Endothelial cell of umbilical vein (primary cell): Measurements from ENCODE around the gene NPAS1. TPM values are rescaled to one million over a fixed set of nuclear protein-coding genes. Genes with fewer than 3 reads are reported as not detected.

Experiments
- BruUV-seq: library from RNA; stranded (reverse); fragments of 400-500 nt; replicated peaks from 2 replicates; lab custom pipeline; 2021; lab: Mats Ljungman, UMichigan
- CTCF ChIA-PET: fragments of 300-600, 350-600 bp; sonication (Branson Sonifier 250); formaldehyde crosslinking; loops from one replicate; lab custom pipeline; 2021; ENCODE audit warnings: antibody characterized with exemption, inconsistent platforms; lab: Charles Lee
- POLR2A ChIA-PET: fragments of 300-600, 350-600 bp; sonication (Branson Sonifier 250); formaldehyde crosslinking; loops from one replicate; lab custom pipeline; 2021; ENCODE audit warnings: antibody characterized with exemption, inconsistent platforms; lab: Charles Lee
- DNase-seq: peaks from one replicate; pipeline ENCODE4 v3.0.0-alpha.2; 2011; ENCODE audit warnings: low read depth, low spot score
- FAIRE-seq: peaks from 2 replicates; lab custom pipeline; 2011; peaks lifted over from hg19 to GRCh38; lab: Jason Lieb, UNC
- H2AFZ ChIP-seq: 2 replicates; pipeline ENCODE4 v1.6.0; 2012; ENCODE audit warnings: low read depth, low read length, control low read depth, inconsistent platforms
- H3K27ac ChIP-seq: 2 replicates; pipeline ENCODE4 v1.5.1; 2011; ENCODE audit warnings: low read depth, mild to moderate bottlenecking, control low read depth, low read length, moderate library complexity; ENCODE audit not compliant: insufficient read depth
- H3K27me3 ChIP-seq, 2 experiments: 2 replicates each; pipeline versions ENCODE4 v1.6.0 to v1.6.1; 2011; ENCODE audit warnings: low read length in 2 of 2, mixed read lengths in 1 of 2; ENCODE audit not compliant: control insufficient read depth in 2 of 2, insufficient read depth in 2 of 2
- H3K36me3 ChIP-seq, 2 experiments: 2 replicates in 1 of 2; 3 replicates in 1 of 2; pipeline ENCODE4 v1.5.1; 2011; ENCODE audit warnings: low read length in 2 of 2, mild to moderate bottlenecking in 1 of 2, moderate library complexity in 1 of 2; ENCODE audit not compliant: control insufficient read depth in 2 of 2, insufficient read depth in 2 of 2; ENCODE audit errors: extremely low read depth in 1 of 2
- H3K4me1 ChIP-seq: 3 replicates; pipeline ENCODE4 v1.5.1; 2011; ENCODE audit warnings: mild to moderate bottlenecking, low read length; ENCODE audit not compliant: control insufficient read depth, insufficient read depth; ENCODE audit errors: extremely low read depth
- H3K4me2 ChIP-seq: 2 replicates; pipeline ENCODE4 v1.6.1; 2011; ENCODE audit warnings: low read length, control low read depth, mixed read lengths; ENCODE audit not compliant: insufficient read depth
- H3K4me3 ChIP-seq, 3 experiments: fragments of 200-600 bp in 1 of 3; sonication (generic), shearing (Covaris generic) in 1 of 3; replicated peaks in 1 of 3; 2 replicates each; pipeline ENCODE4 v1.5.1; 2011 to 2016; ENCODE audit warnings: control low read depth in 3 of 3, low read length in 3 of 3, mild to moderate bottlenecking in 2 of 3, inconsistent platforms in 1 of 3, low read depth in 1 of 3, moderate library complexity in 1 of 3; ENCODE audit not compliant: insufficient read depth in 1 of 3
- H3K79me2 ChIP-seq: 2 replicates; pipeline ENCODE4 v1.6.0; 2012; ENCODE audit warnings: low read length, inconsistent platforms; ENCODE audit not compliant: control insufficient read depth, insufficient read depth
- H3K9ac ChIP-seq: replicated peaks from 2 replicates; pipeline ENCODE3; 2011; ENCODE audit warnings: low read length, control low read depth; ENCODE audit not compliant: insufficient read depth; ENCODE audit errors: extremely low read depth
- H3K9me1 ChIP-seq: replicated peaks from 3 replicates; pipeline ENCODE4 v1.6.0; 2011; ENCODE audit warnings: mild to moderate bottlenecking, low read length; ENCODE audit not compliant: control insufficient read depth, insufficient read depth; ENCODE audit errors: extremely low read depth
- H3K9me3 ChIP-seq: replicated peaks from 2 replicates; pipeline ENCODE4 v1.5.1; 2012; ENCODE audit warnings: low read length, inconsistent platforms; ENCODE audit not compliant: control insufficient read depth, insufficient read depth
- H4K20me1 ChIP-seq: replicated peaks from 2 replicates; pipeline ENCODE3; 2011; ENCODE audit warnings: mild to moderate bottlenecking, low read length; ENCODE audit not compliant: control insufficient read depth, insufficient read depth; ENCODE audit errors: extremely low read depth
- EZH2 ChIP-seq: IDR thresholded peaks from 2 replicates; pipeline ENCODE4 v1.6.1; 2012; ENCODE audit warnings: borderline replicate concordance, low read depth, mild to moderate bottlenecking, moderate library complexity, low read length, inconsistent platforms; ENCODE audit not compliant: severe bottlenecking
- FOS ChIP-seq: IDR thresholded peaks from 2 replicates; pipeline ENCODE4 v1.6.1; 2011; ENCODE audit warnings: mild to moderate bottlenecking, low read length, moderate library complexity, borderline replicate concordance; ENCODE audit not compliant: insufficient read depth
- GATA2 ChIP-seq: IDR thresholded peaks from 2 replicates; pipeline ENCODE4 v1.7.0; 2011; ENCODE audit warnings: low read depth, mild to moderate bottlenecking, moderate library complexity, mixed read lengths, low read length; ENCODE audit not compliant: insufficient read length, insufficient read depth
- JUN ChIP-seq: IDR thresholded peaks from 2 replicates; pipeline ENCODE4 v1.6.1; 2011; ENCODE audit warnings: borderline replicate concordance, low read depth; ENCODE audit not compliant: insufficient read length, insufficient read depth
- MYC ChIP-seq: IDR thresholded peaks from one replicate; pipeline ENCODE4 v1.6.1; 2011; ENCODE audit warnings: mild to moderate bottlenecking, low read depth, low read length
- POLR2A ChIP-seq: IDR thresholded peaks from 2 replicates; pipeline ENCODE4 v1.6.1; 2012; ENCODE audit warnings: low read depth, mild to moderate bottlenecking, control low read depth, low read length
- POLR2AphosphoS5 ChIP-seq: IDR thresholded peaks from 2 replicates; pipeline ENCODE4 v1.6.1; 2012; ENCODE audit warnings: low read depth, mild to moderate bottlenecking, control low read depth, low read length, moderate library complexity; ENCODE audit not compliant: insufficient read depth
- dilution Hi-C: fragments of 300-500 bp; cut with MboI; formaldehyde crosslinking; loops from one replicate; pipeline ENCODE4 v1.15.0; 2019; ENCODE audit warnings: low sequenced_read_pairs; ENCODE audit not compliant: extremely low pct_ligation_motif_present
- intact Hi-C: fragments of 100-400 bp; cut with micrococcal nuclease; formaldehyde crosslinking; loops from one replicate; pipeline ENCODE4 v1.10.0; 2022
- polyA plus RNA-seq, 4 experiments: library from polyadenylated mRNA; depleted of rRNA in 3 of 4; stranded (reverse) in 3 of 4; unstranded in 1 of 4; fragments of >200 nt; gene quantifications; 2 replicates each; pipeline versions ENCODE4 v1.2.1 to v1.2.3, GENCODE V29; 2011 to 2012; ENCODE audit warnings: missing spikeins in 1 of 4
- total RNA-seq: library from RNA; stranded (reverse); gene quantifications from 2 replicates; pipeline ENCODE4 v1.2.3, GENCODE V29; 2021
- TF ChIP-seq, protein P1 (sequence below): IDR thresholded peaks from 2 replicates; pipeline ENCODE4 v1.6.1; 2011; ENCODE audit not compliant: insufficient read depth, insufficient read length
- TF ChIP-seq, protein P2 (sequence below), 2 donors: IDR thresholded peaks; 1 replicate in 1 of 2; 2 replicates in 1 of 2; pipeline ENCODE4 v1.5.1; 2011; ENCODE audit warnings: low read length in 2 of 2, mild to moderate bottlenecking in 2 of 2, moderate library complexity in 2 of 2, control low read depth in 1 of 2, inconsistent platforms in 1 of 2, low read depth in 1 of 2; ENCODE audit not compliant: insufficient read depth in 1 of 2; ENCODE audit errors: extremely low read depth in 1 of 2

Gene NPAS1
- total and polyA plus RNA-seq, 2 donors (not counting 3 experiments of a cell fraction or from before 2014, with no cell fraction given), result 0.18 to 0.62 TPM

DNA sequence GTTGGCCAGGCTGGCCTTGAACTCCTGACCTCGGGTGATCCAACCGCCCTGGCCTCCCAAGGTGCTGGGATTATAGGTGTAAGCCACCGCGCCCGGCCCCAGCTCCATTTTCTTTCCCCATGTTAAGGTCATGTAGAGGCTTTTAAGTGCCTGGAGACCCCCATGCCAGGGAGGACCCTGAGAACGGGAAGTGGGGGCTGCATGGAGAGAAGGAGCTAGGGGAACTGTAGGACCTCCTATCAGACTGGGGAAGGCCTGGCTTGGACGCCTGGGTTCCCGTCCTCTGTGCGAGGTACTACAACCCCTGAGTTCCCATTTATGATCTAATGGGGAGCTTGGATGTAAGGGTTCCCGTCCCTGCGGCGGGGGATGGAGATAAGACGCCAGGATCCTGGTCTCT, 714 bp upstream of the NPAS1 start:
- Histone ChIP-seq H3K9me3 (no peaks in the 10 kb centered on the region), H3K9me1 (no peaks in the 10 kb centered on the region), H3K27me3 (peaks cover 33 to 46% of the 10 kb centered on the region in 2 experiments), H3K4me2 (no peak overlapping the region), H3K36me3 (no peaks in the 10 kb centered on the region), H3K9ac (no peak overlapping the region), H4K20me1 (no peaks in the 10 kb centered on the region), H3K4me3 (no peak overlapping the region), H3K27ac (no peak overlapping the region), H3K79me2 (no peaks in the 10 kb centered on the region), H2AFZ (no peak overlapping the region), H3K4me1 (peaks cover 17% of the 10 kb centered on the region)
- FAIRE-seq (no peak), DNase-seq (no peak)
- ChIA-PET CTCF (interaction anchor here (0.7 kb wide), 1 partner anchor 225 kb away, joined by 3 read pairs; no protein-coding TSS in a partner anchor), POLR2A (no interaction called here)
- no TSS peak for BruUV-seq
- dilution Hi-C loops (no loop called here), intact Hi-C loops (no loop called here)
- no peak for TF ChIP-seq JUN
- no peak for TF ChIP-seq POLR2AphosphoS5
- TF ChIP-seq POLR2A, result no peak
- TF ChIP-seq FOS, result no peak
- TF ChIP-seq, protein P1, sequence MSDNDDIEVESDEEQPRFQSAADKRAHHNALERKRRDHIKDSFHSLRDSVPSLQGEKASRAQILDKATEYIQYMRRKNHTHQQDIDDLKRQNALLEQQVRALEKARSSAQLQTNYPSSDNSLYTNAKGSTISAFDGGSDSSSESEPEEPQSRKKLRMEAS, result no peak
- no peak for TF ChIP-seq MYC
- no peak for TF ChIP-seq GATA2
- TF ChIP-seq, protein P2, sequence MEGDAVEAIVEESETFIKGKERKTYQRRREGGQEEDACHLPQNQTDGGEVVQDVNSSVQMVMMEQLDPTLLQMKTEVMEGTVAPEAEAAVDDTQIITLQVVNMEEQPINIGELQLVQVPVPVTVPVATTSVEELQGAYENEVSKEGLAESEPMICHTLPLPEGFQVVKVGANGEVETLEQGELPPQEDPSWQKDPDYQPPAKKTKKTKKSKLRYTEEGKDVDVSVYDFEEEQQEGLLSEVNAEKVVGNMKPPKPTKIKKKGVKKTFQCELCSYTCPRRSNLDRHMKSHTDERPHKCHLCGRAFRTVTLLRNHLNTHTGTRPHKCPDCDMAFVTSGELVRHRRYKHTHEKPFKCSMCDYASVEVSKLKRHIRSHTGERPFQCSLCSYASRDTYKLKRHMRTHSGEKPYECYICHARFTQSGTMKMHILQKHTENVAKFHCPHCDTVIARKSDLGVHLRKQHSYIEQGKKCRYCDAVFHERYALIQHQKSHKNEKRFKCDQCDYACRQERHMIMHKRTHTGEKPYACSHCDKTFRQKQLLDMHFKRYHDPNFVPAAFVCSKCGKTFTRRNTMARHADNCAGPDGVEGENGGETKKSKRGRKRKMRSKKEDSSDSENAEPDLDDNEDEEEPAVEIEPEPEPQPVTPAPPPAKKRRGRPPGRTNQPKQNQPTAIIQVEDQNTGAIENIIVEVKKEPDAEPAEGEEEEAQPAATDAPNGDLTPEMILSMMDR (IDR thresholded peaks at IDR 0.05; ENCODE audit: extremely low read depth in 1 of 2, insufficient read depth in 1 of 2, low read depth in 1 of 2, low read length in 2 of 2), result no peak
- TF ChIP-seq EZH2, result no peak
